GM12891 (cell line): ENCODE results near the gene TSPOAP1.

Experiments
- PAX5 ChIP-seq: IDR thresholded peaks from 2 replicates; pipeline ENCODE4 v1.6.1; 2011; ENCODE audit warnings: low read length, moderate library complexity, mild to moderate bottlenecking; ENCODE audit not compliant: insufficient read depth, severe bottlenecking
- POLR2A ChIP-seq: IDR thresholded peaks from 2 replicates; pipeline ENCODE4 v1.6.1; 2011; ENCODE audit warnings: low read depth, low read length, control low read depth
- POLR2AphosphoS5 ChIP-seq: IDR thresholded peaks from 2 replicates; pipeline ENCODE4 v1.6.1; 2011; ENCODE audit warnings: low read depth, low read length, control low read depth
- POU2F2 ChIP-seq: IDR thresholded peaks from 2 replicates; pipeline ENCODE4 v1.6.1; 2011; ENCODE audit warnings: low read depth, mild to moderate bottlenecking, control low read depth, low read length, moderate library complexity
- SPI1 ChIP-seq: IDR thresholded peaks from 2 replicates; pipeline ENCODE4 v1.6.1; 2011; ENCODE audit warnings: low read depth, low read length, control low read depth
- TAF1 ChIP-seq: IDR thresholded peaks from 2 replicates; pipeline ENCODE4 v1.6.1; 2011; ENCODE audit warnings: low read depth, low read length, control low read depth

DNA sequence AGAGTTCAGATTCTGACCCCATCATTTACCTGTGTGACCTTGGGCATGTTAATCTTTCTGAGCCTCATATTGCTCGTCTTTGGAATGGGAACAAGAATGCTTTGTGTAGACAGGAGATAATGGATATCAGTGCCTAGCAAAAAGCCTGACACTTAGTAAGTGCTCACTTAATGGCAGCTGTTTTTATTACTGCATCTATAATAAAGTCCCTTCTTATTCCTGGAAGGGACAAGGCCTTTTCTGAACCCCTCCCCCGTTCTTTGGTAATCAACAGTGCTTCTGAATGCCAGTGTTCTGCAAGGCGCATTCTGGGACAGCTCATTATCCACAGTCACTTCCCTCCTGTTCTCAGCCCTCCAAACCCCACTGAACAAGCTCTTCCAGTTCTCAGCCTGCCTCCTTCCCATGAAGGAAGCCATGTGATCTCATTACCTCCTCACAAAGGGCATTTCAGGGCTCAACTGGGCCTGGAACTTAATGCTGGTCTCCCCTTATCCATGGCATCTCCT, 48.6 kb upstream of the TSPOAP1 start:
- no peak for TF ChIP-seq POLR2A
- TF ChIP-seq POLR2AphosphoS5 = no peak
- no peak for TF ChIP-seq TAF1
- no peak for TF ChIP-seq POU2F2
- no peak for TF ChIP-seq SPI1
- no peak for TF ChIP-seq PAX5
